Left lobe of liver (tissue), 2 donors: ENCODE data around the gene MIEF1. TPM values are rescaled to one million over a fixed set of nuclear protein-coding genes. Genes with fewer than 3 reads are reported as not detected.

Source experiments
- ATAC-seq: fragments of 200-7000 bp; cut with Tn5 transposase; one replicate; pipeline ENCODE4 v1.9.1; 2020; ENCODE audit warnings: mild to moderate bottlenecking, moderate library complexity
- DNase-seq: peaks from one replicate; pipeline ENCODE4 v3.0.0-alpha.2; 2020; ENCODE audit warnings: low spot score
- total RNA-seq: library from RNA; stranded (reverse); gene quantifications from one replicate; pipeline ENCODE4 v1.2.1, GENCODE V29; 2021
- donor health status: DM: no; HTN: no; CAD: no; lungs with moderate emphysema.
- donor health status: DM: no; HTN: yes; CAD: no.

MIEF1 gene
- total RNA-seq, 1 donor from 2014 or later = 26.1 TPM

DNA sequence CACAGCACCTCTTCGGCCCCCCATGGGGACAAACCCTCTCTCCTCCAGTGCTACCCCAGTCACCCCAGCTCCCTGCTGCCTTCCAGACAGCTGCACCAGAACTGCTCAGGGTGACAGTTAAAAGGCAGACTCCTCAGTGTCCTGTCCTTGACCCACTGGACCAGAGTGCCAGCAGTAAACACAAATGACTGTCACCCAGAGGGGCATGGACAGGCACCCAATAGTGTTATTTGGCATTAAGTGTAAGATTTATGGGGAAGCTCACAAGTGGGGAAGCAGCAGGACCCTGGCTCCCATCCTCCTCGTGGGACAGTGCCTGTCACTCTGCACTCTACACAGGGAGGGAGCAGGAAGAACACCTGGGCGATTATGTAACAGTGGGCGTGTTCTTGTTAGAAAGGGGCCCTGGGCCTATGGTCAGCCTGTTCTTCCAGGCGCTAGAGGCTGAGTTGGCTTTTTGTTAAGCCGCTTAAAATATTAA lies 25.4 kb downstream of the MIEF1 start:
- ATAC-seq = peak; percentile 45

DNA sequence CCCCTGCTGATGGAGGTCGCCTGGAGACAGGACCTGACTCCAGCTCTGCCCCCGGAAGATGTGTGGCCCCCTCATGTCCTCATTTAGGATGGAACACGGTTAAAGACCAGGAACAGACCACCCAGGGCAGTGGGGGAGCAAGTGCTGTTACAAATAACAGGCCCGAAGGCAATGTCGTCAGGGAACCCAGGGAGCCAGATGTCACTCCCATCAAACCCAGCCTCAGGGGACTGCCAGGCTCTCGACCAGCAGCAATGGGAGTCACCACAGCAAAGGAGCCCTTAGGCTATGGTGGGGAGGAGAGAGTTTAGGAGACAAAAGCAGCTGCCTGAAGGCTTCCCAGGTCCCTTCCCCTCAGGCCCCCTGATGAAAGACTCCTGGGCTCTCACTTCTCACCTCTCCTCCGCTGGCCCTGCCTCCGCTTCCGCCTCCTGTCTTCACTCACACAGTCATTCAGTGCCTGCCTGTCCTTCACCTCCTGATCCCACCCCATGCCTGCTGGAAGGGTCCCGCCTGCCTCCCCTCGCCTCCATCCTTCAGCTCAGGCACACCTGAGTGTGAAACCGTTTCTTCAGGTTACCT lies 26.1 kb downstream of the MIEF1 start:
- ATAC-seq (no peak), DNase-seq (no peak)

More for the DNA sequence above, 25.4 kb downstream of the MIEF1 start:
- DNase-seq = no peak

DNA sequence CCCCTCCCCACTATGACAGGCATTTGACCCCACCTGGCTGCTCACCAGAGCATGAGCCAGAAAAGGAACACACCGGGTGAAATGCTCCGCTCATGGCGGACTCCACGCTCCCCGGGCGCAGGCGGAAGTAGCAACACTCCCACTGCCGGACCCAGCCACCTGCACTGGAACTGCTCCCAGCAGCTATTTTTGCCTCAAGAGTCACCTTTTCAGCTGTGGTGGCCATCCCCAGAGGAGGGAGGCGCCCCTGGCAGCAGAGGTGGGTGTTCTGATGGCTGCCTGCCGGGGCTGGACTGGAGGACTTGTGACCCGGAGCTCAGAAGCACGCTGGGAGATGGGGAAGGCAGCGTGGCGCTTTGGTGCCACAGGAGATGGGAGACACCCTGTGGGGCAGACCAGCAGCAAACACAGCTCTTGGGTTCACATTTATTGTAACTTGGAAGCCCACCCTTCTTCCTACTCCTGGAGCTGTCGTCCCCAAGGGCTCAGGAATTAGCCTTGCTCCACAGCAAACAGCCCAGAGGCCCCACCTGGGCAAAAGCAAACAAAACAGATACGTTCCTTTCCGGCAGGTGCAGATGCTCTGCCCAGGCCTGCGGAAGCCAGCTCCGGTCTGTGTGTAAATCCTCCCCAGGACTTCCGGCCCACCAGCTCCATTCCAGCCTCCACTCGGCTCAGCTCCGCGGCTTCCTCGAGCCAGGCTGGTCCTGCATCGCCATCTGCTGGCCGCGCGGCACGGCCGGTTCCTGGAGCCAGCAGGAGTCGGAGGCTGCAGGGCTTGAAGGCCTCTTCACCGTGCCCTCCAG lies 26.8 kb downstream of the MIEF1 start:
- ATAC-seq = peak; percentile 66
- peak; percentile 85 for DNase-seq

DNA sequence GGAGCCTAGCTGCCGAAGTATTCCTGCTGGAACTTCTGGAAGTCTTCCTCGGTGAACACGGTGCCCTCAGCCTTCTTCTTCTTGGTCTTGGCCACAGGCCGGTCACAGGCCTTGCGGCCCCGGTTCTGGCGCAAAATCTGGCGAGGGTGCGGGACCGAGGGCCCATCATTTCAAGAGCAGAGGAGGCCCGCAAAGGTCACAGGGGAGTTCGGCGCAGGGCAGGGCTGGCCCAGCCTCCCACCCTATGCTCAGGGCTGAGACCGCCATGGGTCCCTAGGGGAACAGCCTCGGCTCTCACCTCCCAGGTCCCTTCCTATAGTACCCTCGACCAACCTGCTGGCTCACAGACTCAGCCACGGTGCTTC lies 27.4 kb downstream of the MIEF1 start:
- ATAC-seq (no peak), DNase-seq (no peak)

DNA sequence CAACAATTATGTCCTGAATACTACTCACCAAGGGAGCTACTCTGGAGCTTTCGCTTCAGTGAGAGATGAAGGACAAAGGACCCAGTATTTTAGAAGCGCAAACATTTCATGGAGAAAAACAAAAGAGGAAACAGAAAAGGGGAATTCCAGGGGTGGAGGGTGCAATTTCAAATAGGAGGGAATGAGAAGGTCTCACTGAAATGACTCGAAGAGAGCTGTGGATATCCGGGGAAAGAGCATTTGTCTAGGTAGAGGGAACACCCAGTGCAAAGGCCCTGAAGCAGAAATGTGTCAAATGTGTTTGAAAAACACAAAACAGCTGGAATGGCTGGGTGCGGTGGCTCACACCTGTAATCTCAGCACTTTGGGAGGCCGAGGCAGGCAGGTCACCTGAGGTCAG lies 28.0 kb downstream of the MIEF1 start:
- DNase-seq (no peak), ATAC-seq (no peak)

DNA sequence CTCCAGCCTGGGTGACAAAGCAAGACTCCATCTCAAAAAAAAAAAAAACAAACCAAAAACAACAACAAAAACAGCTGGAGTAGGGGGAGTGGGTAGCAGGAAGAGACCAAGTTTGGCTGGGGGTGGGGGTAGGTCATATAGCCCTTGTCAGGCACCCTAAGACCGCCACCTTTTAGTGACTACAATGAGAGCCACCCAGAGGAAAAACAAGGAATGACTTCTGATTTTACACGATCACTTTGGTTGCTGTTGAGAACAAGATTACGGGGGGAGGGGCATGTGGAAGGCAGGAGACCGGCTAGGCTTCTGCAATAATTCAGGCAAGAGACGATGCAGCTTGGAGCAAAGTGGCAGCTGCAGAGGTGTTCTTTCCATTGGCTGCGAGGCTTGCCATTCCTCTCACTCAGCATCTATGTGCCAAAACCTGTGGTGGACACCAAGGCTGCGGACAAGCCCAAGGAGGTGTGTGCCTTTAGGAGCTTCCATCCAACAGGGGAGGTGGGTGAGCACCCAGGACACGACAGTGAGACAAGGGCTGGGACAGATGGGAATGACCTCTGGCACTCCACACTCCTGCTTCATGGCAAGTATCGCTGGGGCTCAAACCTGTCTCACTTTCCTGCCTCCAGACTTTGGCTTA lies 28.7 kb downstream of the MIEF1 start:
- ATAC-seq (no peak), DNase-seq (no peak)

DNA sequence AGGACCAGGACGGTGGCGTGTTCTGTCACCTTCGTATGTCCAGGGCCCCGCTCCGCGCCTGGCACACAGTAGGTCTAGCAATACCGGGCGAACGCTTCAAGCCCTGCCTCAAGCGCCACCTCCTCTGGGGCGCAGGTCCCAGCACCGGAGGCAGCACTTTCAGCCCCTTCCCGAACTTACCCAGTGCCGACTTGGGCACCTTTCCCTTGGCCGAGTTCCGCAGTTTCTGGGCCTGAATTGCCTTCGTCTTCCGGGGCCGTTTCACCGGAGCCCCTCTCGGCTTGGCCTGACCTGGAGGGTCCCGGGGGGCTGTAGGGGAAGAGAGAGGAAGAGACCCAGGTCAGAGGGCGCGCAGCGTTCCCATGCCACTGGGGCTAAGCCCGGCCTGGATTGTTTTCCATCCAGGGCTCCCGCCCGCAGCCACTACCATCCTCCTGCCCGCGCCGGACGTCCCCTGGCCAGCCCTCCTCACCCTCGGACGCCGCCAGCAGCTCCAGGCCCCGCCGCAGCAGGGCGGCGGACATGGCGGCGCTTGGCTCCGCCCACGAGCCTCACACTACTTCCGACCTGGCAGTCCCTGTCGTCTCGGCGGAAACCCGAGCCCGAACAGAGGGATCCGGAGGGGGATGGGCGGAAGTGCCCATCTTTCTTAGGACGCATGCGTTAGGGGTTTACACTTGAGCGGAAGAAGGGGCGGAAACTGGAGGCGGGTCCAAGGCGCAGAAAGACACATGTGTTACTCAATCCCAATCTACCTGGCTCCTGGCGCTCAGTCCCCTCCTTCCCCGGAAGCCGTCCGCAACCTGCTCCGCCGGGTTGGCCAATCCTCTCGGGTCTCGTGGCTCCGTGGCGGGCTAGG lies 30.4 kb downstream of the MIEF1 start, which contains the start of gene RPS19BP1:
RPS19BP1 (minus strand) TSS at position 534 of the 859 bp plus-strand sequence; CDS start at position 524, 10 bp downstream.
- peak; percentile 85 for ATAC-seq
- peak; percentile 100 for DNase-seq

DNA sequence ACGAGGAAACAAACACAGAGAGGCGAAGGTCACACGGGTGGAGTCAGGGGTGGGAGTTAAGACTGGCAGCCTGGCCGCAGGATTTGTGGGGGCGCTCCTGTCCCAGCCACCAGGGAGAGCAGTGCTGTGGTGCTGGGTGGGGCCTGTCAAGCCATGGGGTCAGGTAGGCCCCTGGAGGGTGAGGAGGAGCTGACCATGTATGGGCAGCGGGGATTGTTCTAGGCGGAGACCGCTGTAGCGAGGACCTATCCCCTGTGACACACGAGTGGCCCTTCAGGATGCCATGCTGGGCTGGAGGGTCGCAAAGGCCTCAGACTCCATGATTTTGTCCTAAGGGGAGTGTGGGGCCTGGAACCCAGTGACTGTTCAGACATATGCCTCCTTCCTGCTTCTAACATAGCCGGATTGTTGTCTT lies 32.0 kb downstream of the MIEF1 start:
- ATAC-seq (no peak), DNase-seq (no peak)

DNA sequence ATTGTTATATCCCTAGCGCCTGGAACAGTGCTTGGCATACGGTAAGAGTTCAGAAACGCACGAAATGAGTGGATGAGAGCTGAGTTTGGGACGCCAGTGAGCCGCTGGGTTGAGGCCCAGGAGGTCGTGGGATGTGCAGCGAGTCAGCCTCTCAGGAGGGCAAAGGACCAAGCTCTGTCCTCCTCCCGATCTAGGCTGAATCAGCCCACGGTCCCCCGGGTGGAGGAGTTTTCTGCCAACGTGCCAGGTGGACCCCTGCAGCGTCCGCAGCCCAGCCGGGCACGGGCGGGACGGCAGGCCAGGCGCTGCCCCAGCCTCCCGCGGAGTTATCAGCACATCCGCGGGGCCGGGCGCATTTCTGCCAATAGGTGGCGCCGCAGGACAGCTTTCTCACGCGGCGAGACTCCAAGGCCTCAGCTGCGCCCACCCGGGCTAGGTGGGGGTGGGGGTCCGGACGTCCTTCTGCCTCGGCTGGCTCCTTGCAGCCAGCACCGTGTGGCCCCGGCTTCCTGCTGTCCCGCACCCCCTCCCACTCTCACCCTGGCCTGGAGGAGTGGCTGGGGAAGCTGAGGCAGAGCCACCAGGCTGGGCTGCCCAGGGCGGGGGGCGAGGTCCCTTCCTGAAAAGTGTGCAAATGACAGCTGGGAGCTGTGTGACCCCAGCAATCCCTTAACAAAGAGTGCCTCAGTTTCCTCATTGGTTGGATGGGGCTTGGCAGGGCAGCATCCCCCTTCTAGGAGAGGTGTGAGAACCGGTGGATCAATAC lies 32.7 kb downstream of the MIEF1 start:
- ATAC-seq (peak; percentile 61), DNase-seq (peak; percentile 83)

DNA sequence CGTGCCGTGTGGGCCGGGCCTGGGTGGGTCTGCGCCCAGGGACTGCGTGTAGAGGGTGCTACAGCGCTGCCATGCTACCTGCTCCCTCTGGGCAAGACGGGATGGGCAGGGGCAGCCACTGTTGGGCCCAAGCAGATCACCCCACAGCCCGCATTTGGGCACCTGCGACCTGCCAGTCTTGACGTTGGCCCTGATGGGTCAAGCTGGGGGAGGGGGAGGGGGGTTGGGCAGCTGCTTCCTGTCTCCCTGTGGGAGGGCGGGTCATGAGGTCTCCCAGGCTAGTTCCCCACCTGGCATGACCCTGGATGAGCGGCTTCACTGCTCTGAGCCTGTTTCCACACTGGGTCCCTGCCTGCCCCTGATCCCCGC lies 33.3 kb downstream of the MIEF1 start:
- DNase-seq (no peak), ATAC-seq (no peak)

DNA sequence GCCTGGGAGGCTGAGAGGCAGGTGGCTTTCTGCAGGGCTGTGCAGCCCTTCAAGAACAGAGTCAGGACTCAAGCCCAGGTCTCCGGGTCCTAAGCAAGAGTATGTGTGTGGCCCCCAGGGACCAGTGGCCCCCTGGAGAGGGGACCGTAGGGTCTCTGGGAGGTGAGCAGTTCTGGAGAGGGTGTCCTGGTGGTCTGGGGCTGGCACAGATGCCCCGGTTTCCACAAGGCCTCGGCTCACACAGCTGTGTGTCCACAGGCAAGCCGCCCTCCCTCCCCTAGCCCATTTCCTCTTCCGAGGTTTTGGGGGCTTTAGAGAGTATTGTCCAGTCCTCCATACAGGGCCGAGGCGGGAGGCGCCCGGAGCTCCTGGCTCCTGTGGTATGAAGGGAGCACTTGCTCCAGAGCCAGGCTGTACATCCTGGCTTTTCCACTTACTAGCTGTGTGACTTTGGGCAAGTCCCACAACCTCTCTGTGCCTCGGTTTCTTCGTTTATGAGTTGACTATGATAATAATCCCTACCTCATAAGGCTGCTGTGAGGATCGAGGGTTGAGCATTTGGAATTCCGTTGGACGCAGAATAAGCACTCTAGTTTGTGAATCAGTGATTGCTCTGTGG lies 33.9 kb downstream of the MIEF1 start:
- DNase-seq (no peak), ATAC-seq (no peak)

DNA sequence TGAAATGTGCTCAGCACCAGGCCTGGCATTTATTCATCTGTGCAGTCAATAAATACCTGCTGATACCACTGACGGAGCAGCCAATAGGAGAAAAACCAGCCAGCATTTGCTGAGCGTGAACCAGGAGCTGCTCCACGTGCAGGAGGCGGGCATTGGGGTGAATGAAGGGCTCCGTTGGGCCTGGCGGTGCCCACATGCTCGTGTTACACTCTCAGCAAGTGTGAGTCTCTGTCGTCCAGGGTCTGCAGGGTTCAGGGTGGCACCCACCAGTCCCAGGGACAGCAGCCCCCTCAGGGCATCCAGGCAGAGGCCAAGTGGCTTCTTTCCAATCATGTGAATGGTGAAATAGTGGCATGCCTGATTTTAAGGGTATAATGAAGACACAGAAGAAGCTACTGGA lies 34.6 kb downstream of the MIEF1 start:
- DNase-seq (no peak), ATAC-seq (no peak)

DNA sequence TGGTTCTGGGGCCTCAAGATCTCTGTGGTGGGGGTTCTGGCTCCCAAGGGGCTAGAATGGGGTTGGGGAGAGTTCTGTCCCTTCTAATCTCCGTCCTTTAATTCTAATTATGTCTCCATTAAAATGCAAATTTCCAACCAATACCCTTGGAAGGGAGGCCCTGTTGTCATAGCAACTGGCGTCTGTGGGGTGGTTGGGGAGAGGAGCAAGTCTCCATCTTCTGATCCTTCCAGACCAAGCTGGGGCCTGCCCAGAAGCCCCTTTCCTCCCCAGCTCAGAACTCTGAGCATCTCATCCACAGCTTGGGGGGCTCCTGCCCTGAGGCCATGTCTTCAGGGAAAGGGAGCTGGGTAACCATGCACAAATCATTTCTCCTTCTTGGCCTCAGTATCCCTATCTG lies 35.9 kb downstream of the MIEF1 start:
- ATAC-seq (no peak), DNase-seq (no peak)

DNA sequence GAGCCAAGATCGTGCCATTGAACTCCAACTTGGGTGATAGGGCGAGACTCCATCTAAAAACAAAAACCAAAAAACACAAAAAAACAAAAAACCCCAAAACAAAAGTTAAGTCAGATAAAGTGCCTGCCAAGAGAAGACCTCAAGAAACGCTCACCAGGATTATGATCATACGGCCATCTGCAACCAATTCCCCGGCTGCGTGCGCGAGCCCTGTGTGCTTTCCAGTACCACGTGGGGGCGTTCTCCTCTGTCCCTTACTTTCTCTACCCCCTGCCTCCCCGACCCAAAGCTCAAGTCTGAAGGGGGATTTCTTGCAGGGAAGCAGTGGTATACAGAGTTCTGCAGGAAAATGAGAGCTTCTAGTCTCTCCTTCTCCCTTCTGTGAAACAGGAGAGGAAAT lies 41.0 kb downstream of the MIEF1 start:
- ATAC-seq (peak; percentile 28), DNase-seq (no peak)

DNA sequence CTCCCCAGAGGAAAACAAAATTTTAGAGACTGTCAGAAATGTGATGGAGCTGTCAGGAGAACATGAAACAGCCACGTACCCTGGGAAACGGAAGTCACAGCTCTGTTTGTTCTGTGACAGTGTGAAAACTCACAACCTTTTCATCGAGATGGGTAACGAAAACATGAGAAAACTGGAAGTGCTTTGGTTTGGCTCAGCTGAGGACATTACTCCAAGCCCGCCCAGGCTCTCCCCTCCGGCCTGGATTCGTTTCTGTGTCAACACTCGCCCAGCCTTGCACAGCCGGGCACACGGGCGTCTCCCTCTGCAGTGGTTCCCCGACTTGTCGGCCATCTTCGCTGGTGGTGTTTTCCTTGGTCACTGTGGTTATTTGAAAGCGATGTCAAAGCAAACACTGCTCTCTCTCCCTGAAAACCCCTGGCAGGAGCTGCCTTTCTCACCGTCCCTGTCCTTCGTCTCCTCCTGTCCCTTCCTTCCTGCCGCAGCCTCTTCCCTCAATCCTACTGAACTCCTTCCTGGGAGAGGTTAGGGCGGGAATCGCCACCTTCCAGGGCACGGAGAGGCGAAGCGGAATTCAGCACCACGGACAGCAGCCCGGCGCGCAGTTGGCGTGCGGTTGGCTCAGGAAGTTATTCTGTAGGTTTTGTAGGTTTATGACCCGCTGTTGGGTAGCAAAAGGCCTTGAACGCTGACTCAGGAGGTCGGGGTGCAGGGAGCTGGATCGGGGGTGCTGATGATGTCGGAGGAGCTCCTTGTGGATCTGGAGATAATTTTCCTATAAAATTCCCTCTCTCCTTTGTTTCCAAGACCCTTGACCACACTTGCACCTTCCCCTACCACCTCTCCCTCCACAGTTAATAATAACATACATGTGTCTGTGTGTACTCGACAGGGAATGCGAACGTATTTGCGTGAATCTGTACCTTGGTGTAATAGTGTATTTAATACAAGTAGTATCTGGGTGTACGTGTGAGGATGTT lies 43.6 kb downstream of the MIEF1 start:
- ATAC-seq (peak; percentile 73), DNase-seq (no peak)

DNA sequence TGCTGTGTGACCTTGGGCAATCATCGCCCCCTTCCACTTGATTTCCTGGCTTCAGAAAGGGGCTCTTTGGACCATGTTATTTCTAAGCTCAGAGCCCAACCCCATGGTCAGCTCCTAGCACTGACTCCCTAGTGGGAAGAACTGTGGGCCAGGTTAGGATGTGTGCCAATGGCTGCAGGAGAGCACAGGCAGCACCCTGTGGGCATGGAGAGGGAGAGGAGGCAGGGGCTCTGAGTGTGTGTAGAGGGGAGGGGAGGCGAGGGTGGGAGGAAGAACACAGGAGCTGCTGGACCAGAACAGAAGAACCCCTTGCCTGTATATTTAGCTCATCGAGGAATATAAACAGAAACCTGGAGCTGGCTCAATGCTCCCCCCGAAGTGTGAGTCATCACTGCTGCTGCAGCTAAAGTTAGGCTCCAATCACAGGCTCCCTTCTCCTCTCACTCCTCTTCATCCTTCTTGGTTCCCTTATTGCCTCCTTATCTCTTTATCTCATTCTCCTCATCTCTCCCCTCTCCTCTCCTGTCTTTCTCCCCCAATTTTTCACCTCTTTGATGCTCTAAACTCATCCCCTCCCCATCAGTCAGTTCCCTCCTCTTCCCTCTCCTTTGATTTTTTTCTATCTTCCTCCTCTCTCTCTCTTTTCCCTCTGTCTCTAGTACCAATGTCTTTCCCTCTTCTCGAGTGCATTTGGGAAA lies 44.9 kb downstream of the MIEF1 start:
- no peak for ATAC-seq
- no peak for DNase-seq

DNA sequence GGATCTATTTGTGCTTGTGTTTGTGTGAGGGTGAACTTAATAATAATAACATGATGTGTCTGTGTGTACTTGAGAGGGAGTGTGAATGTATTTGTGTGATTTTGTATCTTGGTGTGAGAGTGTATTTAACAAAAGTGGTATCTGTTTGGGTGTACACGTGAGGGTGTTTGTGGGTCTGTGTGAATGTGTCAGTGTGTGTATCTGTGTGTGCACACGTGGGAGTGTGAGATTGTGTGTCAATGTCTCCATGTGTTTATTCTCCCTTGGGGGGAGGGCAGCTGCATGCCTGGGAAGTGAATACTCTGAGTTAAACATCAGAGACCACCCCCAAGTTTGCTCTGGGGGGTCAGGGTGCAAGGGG lies 45.5 kb downstream of the MIEF1 start:
- DNase-seq = no peak
- ATAC-seq = no peak

DNA sequence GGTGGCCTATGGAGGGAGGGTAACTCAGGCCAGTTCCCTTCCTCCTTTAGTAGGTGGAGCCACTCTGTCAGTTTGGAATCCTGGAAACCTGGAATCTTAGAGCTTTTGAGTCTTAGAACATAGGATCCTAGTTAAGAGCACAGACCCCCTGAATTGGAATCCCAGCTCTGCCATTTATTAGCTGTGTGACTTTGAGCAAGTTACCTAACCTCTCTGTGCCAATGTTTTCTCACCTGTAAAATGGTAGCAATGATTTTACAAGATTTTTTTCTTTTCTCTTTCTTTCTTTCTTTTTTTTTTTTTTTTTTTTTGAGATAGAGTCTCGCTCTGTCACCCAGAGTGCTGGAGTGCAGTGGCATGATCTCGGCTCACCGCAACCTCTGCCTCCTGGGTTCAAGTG lies 51.3 kb downstream of the MIEF1 start:
- ATAC-seq (no peak), DNase-seq (no peak)
